Panc1 (cell line): ENCODE results near the gene RAB3B. TPM values are rescaled to one million over a fixed set of nuclear protein-coding genes. Genes with fewer than 3 reads are reported as not detected.

ENCODE experiments used
- ATAC-seq: fragments of 200-7000 bp; cut with Tn5 transposase; 2 replicates; pipeline ENCODE4 v1.9.1; 2020; ENCODE audit warnings: mild to moderate bottlenecking, moderate library complexity
- BruUV-seq: library from RNA; stranded (reverse); fragments of 400-500 nt; replicated peaks from 2 replicates; lab custom pipeline; 2021; lab: Mats Ljungman, UMichigan
- CTCF ChIA-PET: fragments of 300-600 bp; sonication (Branson Sonifier 250); formaldehyde crosslinking; loops from one replicate; lab custom pipeline; 2022; ENCODE audit warnings: antibody characterized with exemption; lab: Charles Lee
- POLR2A ChIA-PET: fragments of 300-600 bp; sonication (Branson Sonifier 250); formaldehyde crosslinking; loops from one replicate; lab custom pipeline; 2022; ENCODE audit warnings: antibody characterized with exemption; lab: Charles Lee
- DNase-seq: peaks from one replicate; pipeline ENCODE4 v3.0.0-alpha.2; 2010; ENCODE audit warnings: low read depth, low spot score
- H3K27ac ChIP-seq: 2 replicates; pipeline ENCODE4 v1.5.1; 2011; ENCODE audit warnings: mild to moderate bottlenecking, low read length, inconsistent platforms
- H3K27me3 ChIP-seq: fragments of 200-500 bp; sonication (Bioruptor generic); 2 replicates; pipeline ENCODE4 v1.6.0; 2014; ENCODE audit warnings: low read length, inconsistent platforms; ENCODE audit not compliant: control insufficient read depth, insufficient read depth
- H3K36me3 ChIP-seq: fragments of 200-500 bp; sonication (Bioruptor generic); 2 replicates; pipeline ENCODE4 v1.5.1; 2014; ENCODE audit warnings: inconsistent platforms, mild to moderate bottlenecking, low read length, moderate library complexity; ENCODE audit not compliant: control insufficient read depth, insufficient read depth
- H3K4me1 ChIP-seq: 2 replicates; pipeline ENCODE4 v1.5.1; 2011; ENCODE audit warnings: inconsistent platforms, mild to moderate bottlenecking, low read length, moderate library complexity; ENCODE audit not compliant: control insufficient read depth, insufficient read depth
- H3K4me3 ChIP-seq, 2 experiments: 2 replicates each; pipeline ENCODE4 v1.5.1; 2011 to 2012; ENCODE audit warnings: low read depth in 2 of 2, low read length in 2 of 2, mild to moderate bottlenecking in 2 of 2, inconsistent platforms in 1 of 2, moderate library complexity in 1 of 2
- H3K9me3 ChIP-seq: fragments of 200-500 bp; sonication (Bioruptor generic); 2 replicates; pipeline ENCODE4 v1.5.1; 2014; ENCODE audit warnings: low read depth, mild to moderate bottlenecking, inconsistent platforms, low read length, moderate library complexity; ENCODE audit not compliant: control insufficient read depth, insufficient read depth
- POLR2AphosphoS5 ChIP-seq: IDR thresholded peaks from 2 replicates; pipeline ENCODE4 v1.6.1; 2012; ENCODE audit warnings: mild to moderate bottlenecking, low read depth, low read length, moderate library complexity
- SIN3A ChIP-seq: IDR thresholded peaks from 2 replicates; pipeline ENCODE4 v1.6.1; 2012; ENCODE audit warnings: low read depth, mild to moderate bottlenecking, low read length, moderate library complexity, borderline replicate concordance; ENCODE audit not compliant: insufficient read depth
- TCF7L2 ChIP-seq: IDR thresholded peaks from 2 replicates; pipeline ENCODE4 v1.6.1; 2011; ENCODE audit warnings: mild to moderate bottlenecking, low read depth, low read length, inconsistent platforms
- in situ Hi-C: cut with HindIII; loops from 2 replicates; pipeline ENCODE4 v1.10.0; 2016; ENCODE audit warnings: low sequenced_read_pairs, low pct_unique_long_range_greater_than_20kb
- intact Hi-C: fragments of 100-400 bp; cut with micrococcal nuclease; formaldehyde crosslinking; loops from one replicate; pipeline ENCODE4 v1.10.0; 2022; ENCODE audit not compliant: unreplicated experiment
- total RNA-seq: library from RNA; stranded (reverse); gene quantifications from one replicate; pipeline ENCODE4 v1.2.1, GENCODE V29; 2021; ENCODE audit not compliant: unreplicated experiment
- TF ChIP-seq, protein P1 (sequence below): fragments of 450-650 bp; IDR thresholded peaks from 2 replicates; pipeline ENCODE4 v1.5.1; 2017; ENCODE audit warnings: mild to moderate bottlenecking
- TF ChIP-seq, protein P2 (sequence below), 2 experiments: IDR thresholded peaks; 2 replicates each; pipeline ENCODE4 v1.6.1; 2011 to 2012; ENCODE audit warnings: low read depth in 2 of 2, control low read depth in 1 of 2, low read length in 1 of 2, mild to moderate bottlenecking in 1 of 2, moderate library complexity in 1 of 2; ENCODE audit not compliant: insufficient read depth in 1 of 2

The RAB3B gene
- total RNA-seq, 1 experiment from 2014 or later, result 1.2 TPM

DNA sequence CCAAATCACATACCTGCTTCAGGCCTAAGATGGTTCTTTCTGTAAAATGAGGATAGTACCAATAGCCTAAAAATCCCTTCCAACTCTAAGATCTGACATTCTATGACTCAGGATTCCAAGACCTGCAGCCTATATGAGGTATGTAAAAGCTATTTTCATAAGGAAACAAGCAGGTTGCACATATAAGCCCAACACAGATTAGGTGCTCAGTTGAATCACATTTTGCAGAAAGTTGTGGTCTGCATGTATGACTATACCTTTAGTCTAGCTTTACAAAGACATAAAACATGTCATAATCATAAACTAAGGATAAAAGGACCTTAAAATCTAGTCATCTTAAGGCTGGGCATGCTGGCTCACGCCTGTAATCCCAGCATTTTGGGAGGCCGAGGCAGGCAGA, 35.8 kb upstream of the RAB3B start:
- CTCF ChIA-PET, result no interaction called here
- H3K27me3 ChIP-seq, result no peaks in the 10 kb centered on the region
- H3K27ac ChIP-seq, result no peak overlapping the region
- TF ChIP-seq, protein P1, sequence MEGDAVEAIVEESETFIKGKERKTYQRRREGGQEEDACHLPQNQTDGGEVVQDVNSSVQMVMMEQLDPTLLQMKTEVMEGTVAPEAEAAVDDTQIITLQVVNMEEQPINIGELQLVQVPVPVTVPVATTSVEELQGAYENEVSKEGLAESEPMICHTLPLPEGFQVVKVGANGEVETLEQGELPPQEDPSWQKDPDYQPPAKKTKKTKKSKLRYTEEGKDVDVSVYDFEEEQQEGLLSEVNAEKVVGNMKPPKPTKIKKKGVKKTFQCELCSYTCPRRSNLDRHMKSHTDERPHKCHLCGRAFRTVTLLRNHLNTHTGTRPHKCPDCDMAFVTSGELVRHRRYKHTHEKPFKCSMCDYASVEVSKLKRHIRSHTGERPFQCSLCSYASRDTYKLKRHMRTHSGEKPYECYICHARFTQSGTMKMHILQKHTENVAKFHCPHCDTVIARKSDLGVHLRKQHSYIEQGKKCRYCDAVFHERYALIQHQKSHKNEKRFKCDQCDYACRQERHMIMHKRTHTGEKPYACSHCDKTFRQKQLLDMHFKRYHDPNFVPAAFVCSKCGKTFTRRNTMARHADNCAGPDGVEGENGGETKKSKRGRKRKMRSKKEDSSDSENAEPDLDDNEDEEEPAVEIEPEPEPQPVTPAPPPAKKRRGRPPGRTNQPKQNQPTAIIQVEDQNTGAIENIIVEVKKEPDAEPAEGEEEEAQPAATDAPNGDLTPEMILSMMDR, result no peak
- no peak for TF ChIP-seq SIN3A
- TF ChIP-seq, protein P2, sequence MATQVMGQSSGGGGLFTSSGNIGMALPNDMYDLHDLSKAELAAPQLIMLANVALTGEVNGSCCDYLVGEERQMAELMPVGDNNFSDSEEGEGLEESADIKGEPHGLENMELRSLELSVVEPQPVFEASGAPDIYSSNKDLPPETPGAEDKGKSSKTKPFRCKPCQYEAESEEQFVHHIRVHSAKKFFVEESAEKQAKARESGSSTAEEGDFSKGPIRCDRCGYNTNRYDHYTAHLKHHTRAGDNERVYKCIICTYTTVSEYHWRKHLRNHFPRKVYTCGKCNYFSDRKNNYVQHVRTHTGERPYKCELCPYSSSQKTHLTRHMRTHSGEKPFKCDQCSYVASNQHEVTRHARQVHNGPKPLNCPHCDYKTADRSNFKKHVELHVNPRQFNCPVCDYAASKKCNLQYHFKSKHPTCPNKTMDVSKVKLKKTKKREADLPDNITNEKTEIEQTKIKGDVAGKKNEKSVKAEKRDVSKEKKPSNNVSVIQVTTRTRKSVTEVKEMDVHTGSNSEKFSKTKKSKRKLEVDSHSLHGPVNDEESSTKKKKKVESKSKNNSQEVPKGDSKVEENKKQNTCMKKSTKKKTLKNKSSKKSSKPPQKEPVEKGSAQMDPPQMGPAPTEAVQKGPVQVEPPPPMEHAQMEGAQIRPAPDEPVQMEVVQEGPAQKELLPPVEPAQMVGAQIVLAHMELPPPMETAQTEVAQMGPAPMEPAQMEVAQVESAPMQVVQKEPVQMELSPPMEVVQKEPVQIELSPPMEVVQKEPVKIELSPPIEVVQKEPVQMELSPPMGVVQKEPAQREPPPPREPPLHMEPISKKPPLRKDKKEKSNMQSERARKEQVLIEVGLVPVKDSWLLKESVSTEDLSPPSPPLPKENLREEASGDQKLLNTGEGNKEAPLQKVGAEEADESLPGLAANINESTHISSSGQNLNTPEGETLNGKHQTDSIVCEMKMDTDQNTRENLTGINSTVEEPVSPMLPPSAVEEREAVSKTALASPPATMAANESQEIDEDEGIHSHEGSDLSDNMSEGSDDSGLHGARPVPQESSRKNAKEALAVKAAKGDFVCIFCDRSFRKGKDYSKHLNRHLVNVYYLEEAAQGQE (IDR thresholded peaks at IDR 0.05; ENCODE audit: insufficient read depth in 1 of 2, low read depth in 2 of 2, low read length in 1 of 2), result no peak
- no peak for TF ChIP-seq TCF7L2
- TF ChIP-seq POLR2AphosphoS5, result no peak
- no peak for ATAC-seq
- H3K36me3 ChIP-seq, result peaks cover 3% of the 10 kb centered on the region; the same call in 1 of the 2 replicates
- in situ Hi-C loops (no loop called here), intact Hi-C loops (no loop called here)
- no peaks in the 10 kb centered on the region for H3K4me1 ChIP-seq
- BruUV-seq, result no TSS peak
- H3K4me3 ChIP-seq, result no peak overlapping the region
- POLR2A ChIA-PET, result no interaction called here
- no peak for DNase-seq
- H3K9me3 ChIP-seq, result no peaks in the 10 kb centered on the region

- DNase-seq, result no peak
- no peak overlapping the region for H3K4me3 ChIP-seq
- ChIA-PET CTCF (interaction anchor here (0.5 kb wide), 1 partner anchor 42 kb away, joined by 3 read pairs; no protein-coding TSS in a partner anchor), POLR2A (interaction anchor here (0.6 to 0.7 kb wide), 2 partner anchors 11 to 184 kb away, joined by 5 to 25 read pairs; no protein-coding TSS in a partner anchor)
- intact Hi-C loops, result no loop called here
- H3K36me3 ChIP-seq, result peaks cover 6% of the 10 kb centered on the region
- no peaks in the 10 kb centered on the region for H3K9me3 ChIP-seq
- H3K27me3 ChIP-seq, result no peaks in the 10 kb centered on the region
- no TSS peak for BruUV-seq
- H3K27ac ChIP-seq, result no peak overlapping the region
- in situ Hi-C loops, result no loop called here
- TF ChIP-seq, protein P1, result no peak
- TF ChIP-seq POLR2AphosphoS5, result no peak
- no peaks in the 10 kb centered on the region for H3K4me1 ChIP-seq
- ATAC-seq, result no peak
These were observed 31.6 kb upstream of the RAB3B start for GRCh38 chr1:52022133-52022532.
